Keratinocyte (primary cell): ENCODE results near the gene POLE. TPM values are rescaled to one million over a fixed set of nuclear protein-coding genes. Genes with fewer than 3 reads are reported as not detected.

Source experiments
- DNase-seq: peaks from one replicate; pipeline ENCODE4 v3.0.0-alpha.2; 2011; ENCODE audit warnings: low read depth, missing footprints, low spot score
- FAIRE-seq: peaks from 2 replicates; lab custom pipeline; 2011; peaks lifted over from hg19 to GRCh38; lab: Jason Lieb, UNC
- H2AFZ ChIP-seq: 2 replicates; pipeline ENCODE4 v1.6.0; 2012; ENCODE audit warnings: low read length, control low read depth, inconsistent platforms; ENCODE audit not compliant: control insufficient read depth
- H3K27ac ChIP-seq: 2 replicates; pipeline ENCODE4 v1.5.1; 2011; ENCODE audit warnings: low read length; ENCODE audit not compliant: control insufficient read depth, insufficient read depth
- H3K27me3 ChIP-seq: 3 replicates; pipeline ENCODE4 v1.6.0; 2011; ENCODE audit warnings: low read length; ENCODE audit not compliant: control insufficient read depth, insufficient read depth; ENCODE audit errors: extremely low read depth
- H3K36me3 ChIP-seq, 2 experiments: 2 replicates in 1 of 2; 3 replicates in 1 of 2; pipeline ENCODE4 v1.5.1; 2011; ENCODE audit warnings: low read length in 2 of 2, mild to moderate bottlenecking in 1 of 2; ENCODE audit not compliant: control insufficient read depth in 2 of 2, insufficient read depth in 2 of 2; ENCODE audit errors: extremely low read depth in 1 of 2
- H3K4me1 ChIP-seq: 3 replicates; pipeline ENCODE4 v1.5.1; 2011; ENCODE audit warnings: low read length; ENCODE audit not compliant: control insufficient read depth, insufficient read depth; ENCODE audit errors: extremely low read depth
- H3K4me2 ChIP-seq: 3 replicates; pipeline ENCODE4 v1.6.0; 2011; ENCODE audit warnings: low read depth, low read length; ENCODE audit not compliant: control insufficient read depth, insufficient read depth; ENCODE audit errors: extremely low read depth
- H3K4me3 ChIP-seq, 3 experiments: fragments of 200-600 bp in 1 of 3; sonication (generic) in 1 of 3; 2 replicates in 2 of 3; 3 replicates in 1 of 3; pipeline ENCODE4 v1.5.1; 2011 to 2016; ENCODE audit warnings: low read length in 3 of 3, mild to moderate bottlenecking in 3 of 3, control low read depth in 2 of 3, inconsistent platforms in 1 of 3, low read depth in 1 of 3, mixed read lengths in 1 of 3, mixed run types in 1 of 3, moderate library complexity in 1 of 3; ENCODE audit not compliant: control insufficient read depth in 2 of 3, insufficient read depth in 2 of 3; ENCODE audit errors: extremely low read depth in 1 of 3
- H3K79me2 ChIP-seq: 2 replicates; pipeline ENCODE4 v1.6.0; 2012; ENCODE audit warnings: low read length; ENCODE audit not compliant: control insufficient read depth, insufficient read depth
- H3K9ac ChIP-seq: 3 replicates; pipeline ENCODE4 v1.6.0; 2011; ENCODE audit warnings: low read length; ENCODE audit not compliant: control insufficient read depth, insufficient read depth; ENCODE audit errors: extremely low read depth
- H3K9me1 ChIP-seq: 3 replicates; pipeline ENCODE4 v1.6.0; 2011; ENCODE audit warnings: low read length; ENCODE audit not compliant: control insufficient read depth, insufficient read depth; ENCODE audit errors: extremely low read depth
- H3K9me3 ChIP-seq: 2 replicates; pipeline ENCODE4 v1.5.1; 2012; ENCODE audit warnings: low read depth, low read length; ENCODE audit not compliant: control insufficient read depth
- H4K20me1 ChIP-seq: 3 replicates; pipeline ENCODE4 v1.6.0; 2011; ENCODE audit warnings: low read length; ENCODE audit not compliant: control insufficient read depth, insufficient read depth; ENCODE audit errors: extremely low read depth
- CTCF ChIP-seq, 3 experiments: IDR thresholded peaks in 1 of 3; conservative IDR thresholded peaks in 1 of 3; optimal IDR thresholded peaks in 1 of 3; 2 replicates in 2 of 3; 3 replicates in 1 of 3; pipeline versions ENCODE3 to v1.5.1; 2011; ENCODE audit warnings: low read length in 3 of 3, mild to moderate bottlenecking in 3 of 3, moderate library complexity in 2 of 3, control low read depth in 1 of 3, inconsistent platforms in 1 of 3; ENCODE audit not compliant: insufficient read depth in 2 of 3; ENCODE audit errors: extremely low read depth in 1 of 3
- EZH2 ChIP-seq: IDR thresholded peaks from one replicate; pipeline ENCODE4 v1.6.1; 2012; ENCODE audit warnings: inconsistent platforms, mild to moderate bottlenecking, low read length, moderate library complexity
- dilution Hi-C: fragments of 300-500 bp; cut with MboI; formaldehyde crosslinking; loops from one replicate; pipeline ENCODE4 v1.7.0; 2020; ENCODE audit warnings: low sequenced_read_pairs; ENCODE audit not compliant: extremely low pct_ligation_motif_present
- polyA plus RNA-seq, 5 experiments: library from polyadenylated mRNA; depleted of rRNA in 3 of 5; stranded (reverse) in 3 of 5; stranded (forward) in 1 of 5; unstranded in 1 of 5; fragments of >200 nt; gene quantifications; 1 replicate in 1 of 5; 2 replicates in 3 of 5; 3 replicates in 1 of 5; pipeline versions ENCODE4 v1.2.1 to v1.2.3, GENCODE V29; 2011 to 2012; ENCODE audit warnings: missing spikeins in 2 of 5, low read depth in 1 of 5, low replicate concordance in 1 of 5

Gene POLE
- polyA plus RNA-seq, 1 donor (not counting 4 experiments of a cell fraction or from before 2014, with no cell fraction given): 14.8 TPM

- H3K9me3 ChIP-seq: no peaks in the 10 kb centered on the region
- dilution Hi-C loops: no loop called here
- FAIRE-seq (no peak), DNase-seq (no peak)
- H3K36me3 ChIP-seq: peaks cover 11 to 36% of the 10 kb centered on the region in 2 experiments
- H3K4me3 ChIP-seq: no peak overlapping the region
- no peak overlapping the region for H3K4me2 ChIP-seq
- H2AFZ ChIP-seq: no peak overlapping the region
- H4K20me1 ChIP-seq: no peaks in the 10 kb centered on the region
- H3K9ac ChIP-seq: no peak overlapping the region
- no peaks in the 10 kb centered on the region for H3K27me3 ChIP-seq
- H3K4me1 ChIP-seq: no peaks in the 10 kb centered on the region
- TF ChIP-seq CTCF (optimal IDR thresholded peaks at IDR 0.05 in 1 of 3, IDR thresholded peaks at IDR 0.05 in 1 of 3, conservative IDR thresholded peaks at IDR 0.05 in 1 of 3; ENCODE audit: extremely low read depth in 1 of 3, insufficient read depth in 2 of 3, low read length in 3 of 3) (no peak), EZH2 (no peak)
- no peaks in the 10 kb centered on the region for H3K9me1 ChIP-seq
- no peak overlapping the region for H3K27ac ChIP-seq
- H3K79me2 ChIP-seq: no peaks in the 10 kb centered on the region
Measured at GRCh38 chr12:132630672-132631071, 56.5 kb downstream of the POLE start.

GRCh38 chr12:132629330-132629729, 57.8 kb downstream of the POLE start:
- no peaks in the 10 kb centered on the region for H3K9me1 ChIP-seq
- H3K4me1 ChIP-seq: no peaks in the 10 kb centered on the region
- no peak overlapping the region for H3K4me2 ChIP-seq
- no peak for DNase-seq
- dilution Hi-C loops: no loop called here
- no peak overlapping the region for H3K9ac ChIP-seq
- H3K27me3 ChIP-seq: no peaks in the 10 kb centered on the region
- no peaks in the 10 kb centered on the region for H3K9me3 ChIP-seq
- H2AFZ ChIP-seq: no peak overlapping the region
- H3K36me3 ChIP-seq: peaks cover 11 to 31% of the 10 kb centered on the region in 2 experiments
- H4K20me1 ChIP-seq: no peaks in the 10 kb centered on the region
- TF ChIP-seq EZH2 (no peak), CTCF (optimal IDR thresholded peaks at IDR 0.05 in 1 of 3, IDR thresholded peaks at IDR 0.05 in 1 of 3, conservative IDR thresholded peaks at IDR 0.05 in 1 of 3; ENCODE audit: extremely low read depth in 1 of 3, insufficient read depth in 2 of 3, low read length in 3 of 3) (no peak)
- H3K27ac ChIP-seq: no peak overlapping the region
- H3K4me3 ChIP-seq: no peak overlapping the region
- no peak for FAIRE-seq
- no peaks in the 10 kb centered on the region for H3K79me2 ChIP-seq
